ENCODE measurements around the gene SIK3.

DNA sequence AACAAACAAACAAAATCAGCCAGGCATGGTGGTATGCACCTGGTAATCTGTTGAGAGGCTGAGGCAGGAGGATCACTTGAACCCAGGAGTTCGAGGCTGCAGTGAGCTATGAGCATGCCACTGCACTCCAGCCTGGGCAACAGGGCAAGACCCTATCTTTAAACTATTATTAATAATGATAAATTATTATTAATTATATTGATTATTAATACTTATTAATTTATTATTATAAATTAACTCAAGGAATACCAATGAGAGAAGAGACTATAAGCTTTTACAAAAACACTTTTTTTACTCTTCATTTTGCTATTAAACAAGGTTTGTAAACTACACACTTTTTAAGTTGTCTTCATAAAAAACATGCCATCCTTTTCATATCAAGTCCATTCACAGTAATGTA, 163.1 kb downstream of the SIK3 start:
- TF ChIP-seq POLR2AphosphoS5 (IDR thresholded peaks at IDR 0.05; ENCODE audit: borderline replicate concordance, low read depth, low read length) (no peak), EZH2 (IDR thresholded peaks at IDR 0.05) (no peak), FOXP2 (optimal IDR thresholded peaks at IDR 0.05; ENCODE audit: control extremely low read depth, extremely low read length, insufficient read depth) (no peak)

Data from SK-N-MC (cell line).